ENCODE results near the gene GPR78. TPM values are rescaled to one million over a fixed set of nuclear protein-coding genes. Genes with fewer than 3 reads are reported as not detected.

GPR78 gene
- total and polyA plus RNA-seq, 2 of the 8 experiments (the other 6 are each of a cell fraction or from before 2014, with no cell fraction given): 1.0 to 3.0 TPM

DNA sequence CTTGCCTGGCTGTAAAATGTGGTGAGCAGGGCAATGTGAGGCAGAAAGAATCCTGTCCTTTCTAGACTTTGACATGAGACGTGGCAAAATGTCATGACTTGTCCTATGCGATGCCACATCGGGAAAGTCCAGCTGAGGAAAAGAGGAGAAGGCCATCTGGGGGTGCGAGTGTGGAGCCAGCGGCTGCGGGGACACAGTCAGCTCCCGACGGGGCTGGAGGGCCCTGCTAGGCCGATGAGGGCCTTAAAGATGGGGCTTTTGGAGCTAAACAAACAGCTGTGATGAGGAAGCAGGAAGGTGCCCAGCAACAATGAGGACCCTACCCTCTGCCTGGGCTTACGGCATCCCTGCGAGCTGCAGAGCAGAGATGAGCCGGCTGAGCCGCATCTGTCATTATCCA, 20.1 kb downstream of the GPR78 start (continued):
- TF ChIP-seq ATF2 (IDR thresholded peaks at IDR 0.05; ENCODE audit: low read length): no peak
- TF ChIP-seq MAFK (IDR thresholded peaks at IDR 0.05; ENCODE audit: low read depth, low read length): no peak

Data from H1 (cell line).